Small intestine (tissue), 7 donors: Measurements from ENCODE around the gene LRRIQ1. TPM values are rescaled to one million over a fixed set of nuclear protein-coding genes. Genes with fewer than 3 reads are reported as not detected.
"Not testable (repeated sequence)": the region's sequence is repeated elsewhere in the genome, so short reads cannot be mapped to it uniquely, and the experiment has no call there.

ENCODE experiments used
- DNase-seq, 2 donors: peaks; one replicate each; pipeline versions ENCODE4 v3.0.0 to v3.0.0-alpha.2; 2013
- FAIRE-seq: peaks from 2 replicates; lab custom pipeline; 2012; peaks lifted over from hg19 to GRCh38; lab: Jason Lieb, UNC
- H3K27ac ChIP-seq, 3 donors: one replicate each; pipeline ENCODE4 v1.5.1; 2013; ENCODE audit warnings: low read length in 2 of 3, mild to moderate bottlenecking in 2 of 3, control low read depth in 1 of 3, inconsistent platforms in 1 of 3, low read depth in 1 of 3, moderate library complexity in 1 of 3
- H3K27me3 ChIP-seq, 3 donors: one replicate each; pipeline ENCODE4 v1.6.1; 2013; ENCODE audit warnings: low read length in 3 of 3, inconsistent platforms in 1 of 3; ENCODE audit not compliant: control insufficient read depth in 3 of 3, insufficient read depth in 3 of 3
- H3K36me3 ChIP-seq, 3 donors: one replicate each; pipeline ENCODE4 v1.6.1; 2013; ENCODE audit warnings: low read length in 3 of 3, inconsistent platforms in 1 of 3, low read depth in 1 of 3, mild to moderate bottlenecking in 1 of 3, moderate library complexity in 1 of 3; ENCODE audit not compliant: control insufficient read depth in 3 of 3, insufficient read depth in 2 of 3
- H3K4me1 ChIP-seq, 3 donors: one replicate each; pipeline ENCODE4 v1.6.1; 2013; ENCODE audit warnings: low read length in 2 of 3, inconsistent platforms in 1 of 3, low read depth in 1 of 3, mild to moderate bottlenecking in 1 of 3, moderate library complexity in 1 of 3; ENCODE audit not compliant: control insufficient read depth in 3 of 3, insufficient read depth in 2 of 3
- H3K4me3 ChIP-seq, 3 donors: one replicate each; pipeline ENCODE4 v1.5.1; 2013; ENCODE audit warnings: low read length in 3 of 3, control low read depth in 1 of 3, inconsistent platforms in 1 of 3, low read depth in 1 of 3, mild to moderate bottlenecking in 1 of 3, moderate library complexity in 1 of 3
- H3K9me3 ChIP-seq, 2 donors: one replicate each; pipeline ENCODE4 v1.6.1; 2013; ENCODE audit warnings: low read depth in 1 of 2, low read length in 1 of 2; ENCODE audit not compliant: control insufficient read depth in 2 of 2, insufficient read depth in 1 of 2
- WGBS, 3 donors: extraction: QIAGEN DNeasy Blood & Tissue Kit; methylation state at CpG; one replicate each; pipeline ENCODE4 v1.1.7; 2013; 5-methylcytosine and 5-hydroxymethylcytosine counted together
- polyA plus RNA-seq, 4 donors: library from polyadenylated mRNA; stranded (reverse) in 3 of 4; unstranded in 1 of 4; fragments of 200-250 nt in 3 of 4; fragments of 120-200 nt in 1 of 4; gene quantifications; one replicate each; pipeline versions ENCODE4 v1.2.1 to v1.2.3, GENCODE V29; 2013
- donor health status: healthy with polysubstance abuse.
- donor health status: control.
- donor health status: control.
- donor health status: Bipolar disorder and iron deficiency.
- donor health status: healthy.

LRRIQ1 gene
- polyA plus RNA-seq, 4 donors: 0.09 to 0.22 TPM; not detected in 2

DNA sequence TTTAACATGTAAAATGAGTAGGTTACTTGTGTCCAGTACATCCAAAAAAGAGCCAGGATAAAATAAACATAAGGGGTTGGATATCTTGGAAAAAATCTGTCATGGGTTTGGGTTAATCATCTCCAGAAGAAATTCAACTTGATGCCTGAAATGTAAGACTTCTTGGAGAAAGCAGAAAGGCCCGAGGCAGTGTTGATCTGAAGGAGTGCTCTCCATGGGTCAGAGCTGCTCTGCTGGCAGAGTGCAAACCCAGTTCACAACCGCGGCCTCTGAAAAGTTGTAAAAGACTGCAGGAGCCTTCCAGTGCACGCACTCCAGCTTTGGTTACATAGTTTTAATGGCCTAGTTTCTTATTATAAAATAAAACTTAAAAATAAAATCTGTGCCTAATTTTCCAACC, 146.5 kb downstream of the LRRIQ1 start:
- Histone ChIP-seq H3K36me3 (no peaks in the 10 kb centered on the region), H3K27me3 (no peaks in the 10 kb centered on the region), H3K4me1 (no peaks in the 10 kb centered on the region), H3K27ac (no peak overlapping the region), H3K4me3 (no peak overlapping the region), H3K9me3 (no peaks in the 10 kb centered on the region)
- DNase-seq: no peak
- FAIRE-seq: no peak
- WGBS, 3 donors: 59 to 74% (median 71%) methylated on average over 4 of the region's 4 CpGs

DNA sequence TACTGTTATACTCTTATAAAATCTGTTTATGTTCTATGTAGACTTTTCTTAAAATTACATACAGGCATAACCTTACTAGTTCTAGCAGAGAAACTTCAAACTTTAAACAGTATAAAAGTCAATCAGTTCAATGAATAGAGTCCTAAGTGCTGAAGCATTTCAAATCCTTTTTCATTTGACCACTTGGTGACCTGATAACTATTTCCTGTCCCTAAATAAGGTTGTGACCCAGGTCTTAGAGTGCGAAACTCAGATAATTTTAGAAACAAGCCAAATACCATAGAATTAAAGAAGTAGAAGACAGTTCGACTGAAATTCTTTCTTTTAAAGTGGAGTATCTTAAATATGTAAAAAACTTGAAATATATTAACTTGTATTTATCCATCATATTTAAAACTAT, 147.7 kb downstream of the LRRIQ1 start:
- FAIRE-seq (no peak), DNase-seq (no peak)
- Histone ChIP-seq H3K4me3 (no peak overlapping the region), H3K27me3 (no peaks in the 10 kb centered on the region), H3K27ac (no peak overlapping the region), H3K4me1 (no peaks in the 10 kb centered on the region), H3K9me3 (no peaks in the 10 kb centered on the region), H3K36me3 (no peaks in the 10 kb centered on the region)
- WGBS, 3 donors: 67 to 74% (median 74%) methylated on average over 2 of the region's 2 CpGs

DNA sequence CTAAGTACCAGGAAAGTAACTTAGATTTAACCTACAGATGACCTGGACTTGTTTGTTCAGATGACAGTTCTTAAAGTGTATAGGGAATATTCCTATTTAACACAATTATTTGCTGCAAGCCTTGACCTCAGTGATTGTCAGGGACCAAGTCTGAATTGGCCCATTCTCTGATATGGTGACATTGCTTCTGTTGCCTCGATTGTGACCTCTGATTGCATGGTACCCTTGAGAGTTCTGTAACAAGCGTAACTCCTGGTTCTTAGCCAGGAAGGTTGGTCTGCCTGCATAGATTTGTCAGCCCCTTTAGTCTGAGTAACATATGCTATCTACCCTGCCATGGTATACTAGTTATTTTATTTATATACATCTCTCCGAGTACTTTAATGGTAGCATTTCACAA, 150.1 kb downstream of the LRRIQ1 start:
- Histone ChIP-seq H3K27ac (no peak overlapping the region), H3K4me3 (no peak overlapping the region), H3K36me3 (no peaks in the 10 kb centered on the region), H3K27me3 (no peaks in the 10 kb centered on the region), H3K9me3 (no peaks in the 10 kb centered on the region), H3K4me1 (no peaks in the 10 kb centered on the region)
- 65 to 79% (median 71%) methylated on average over 3 of the region's 3 CpGs for WGBS, 3 donors
- no peak for DNase-seq
- FAIRE-seq: no peak

DNA sequence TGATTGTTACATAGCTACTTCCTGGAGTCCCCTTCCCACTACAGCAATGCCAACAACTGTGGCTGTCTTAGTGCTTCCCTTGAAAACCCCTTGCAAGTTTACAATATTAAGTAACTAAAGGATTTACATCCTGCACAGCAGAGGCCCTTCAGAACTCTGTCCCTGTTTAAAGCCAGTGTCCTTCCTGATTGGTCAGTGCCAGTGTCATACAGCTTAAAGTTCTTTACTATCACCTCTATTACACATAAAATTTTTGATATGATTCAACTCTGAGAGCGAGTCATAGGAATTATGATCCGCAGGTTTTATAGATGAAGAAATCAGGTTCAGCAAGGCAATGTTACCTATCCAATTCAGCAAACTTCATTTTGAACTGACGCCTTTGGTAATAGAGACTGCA, 152.5 kb downstream of the LRRIQ1 start:
- Histone ChIP-seq H3K4me3 (no peak overlapping the region), H3K9me3 (no peaks in the 10 kb centered on the region), H3K27ac (no peak overlapping the region), H3K4me1 (no peaks in the 10 kb centered on the region), H3K36me3 (no peaks in the 10 kb centered on the region), H3K27me3 (no peaks in the 10 kb centered on the region)
- FAIRE-seq (no peak), DNase-seq (no peak)
- 61 to 85% (median 65%) methylated on average over 3 of the region's 3 CpGs for WGBS, 3 donors

DNA sequence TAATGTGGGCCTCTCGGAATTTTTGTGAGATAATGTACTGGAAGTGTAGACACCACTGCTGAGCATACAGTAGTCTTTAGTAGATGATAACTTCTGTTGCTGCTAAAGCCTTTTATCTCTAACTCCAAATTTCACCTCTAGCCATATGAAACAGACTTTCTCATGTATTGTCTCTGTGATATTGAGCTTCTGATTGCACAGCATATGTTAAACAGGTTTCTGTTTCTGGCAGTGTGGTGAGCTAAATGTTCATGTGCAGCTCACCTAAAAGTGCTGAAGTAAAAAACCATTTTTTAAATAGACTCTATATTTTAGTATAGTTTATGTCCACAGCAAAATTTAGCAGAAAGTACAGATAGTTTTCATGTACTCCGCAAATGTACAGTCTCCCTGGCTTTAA, 154.6 kb downstream of the LRRIQ1 start:
- Histone ChIP-seq H3K27ac (no peak overlapping the region), H3K9me3 (no peaks in the 10 kb centered on the region), H3K4me1 (no peaks in the 10 kb centered on the region), H3K27me3 (no peaks in the 10 kb centered on the region), H3K36me3 (no peaks in the 10 kb centered on the region), H3K4me3 (no peak overlapping the region)
- 41 to 78% (median 74%) methylated on average over 2 of the region's 2 CpGs for WGBS, 3 donors
- DNase-seq (no peak), FAIRE-seq (no peak)

DNA sequence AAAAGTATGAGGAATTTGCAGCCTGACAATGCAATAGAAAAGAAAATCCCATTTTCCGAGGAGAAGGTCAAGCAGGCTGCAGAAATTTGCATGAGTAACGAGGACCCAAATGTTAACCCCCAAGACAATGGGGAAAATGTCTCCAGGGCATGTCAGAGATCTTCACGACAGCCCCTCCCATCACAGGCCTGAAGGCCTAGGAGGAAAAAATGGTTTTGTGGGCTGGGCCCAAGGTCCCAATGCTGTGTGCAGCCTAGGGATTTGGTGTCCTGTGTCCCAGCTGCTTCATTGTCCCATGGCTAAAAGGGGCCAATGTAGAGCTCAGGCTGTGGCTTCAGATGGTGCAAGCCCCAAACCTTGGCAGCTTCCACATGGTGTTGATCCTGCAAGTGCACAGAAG, 167.7 kb downstream of the LRRIQ1 start:
- H3K9me3 ChIP-seq: peaks cover 0 to 15% of the 10 kb centered on the region in 2 donors
- 69 to 77% (median 70%) methylated on average over 3 of the region's 3 CpGs for WGBS, 3 donors
- DNase-seq, H3K4me3 ChIP-seq, FAIRE-seq, H3K27ac ChIP-seq, H3K36me3 ChIP-seq, H3K4me1 ChIP-seq, H3K27me3 ChIP-seq: not testable (repeated sequence)

DNA sequence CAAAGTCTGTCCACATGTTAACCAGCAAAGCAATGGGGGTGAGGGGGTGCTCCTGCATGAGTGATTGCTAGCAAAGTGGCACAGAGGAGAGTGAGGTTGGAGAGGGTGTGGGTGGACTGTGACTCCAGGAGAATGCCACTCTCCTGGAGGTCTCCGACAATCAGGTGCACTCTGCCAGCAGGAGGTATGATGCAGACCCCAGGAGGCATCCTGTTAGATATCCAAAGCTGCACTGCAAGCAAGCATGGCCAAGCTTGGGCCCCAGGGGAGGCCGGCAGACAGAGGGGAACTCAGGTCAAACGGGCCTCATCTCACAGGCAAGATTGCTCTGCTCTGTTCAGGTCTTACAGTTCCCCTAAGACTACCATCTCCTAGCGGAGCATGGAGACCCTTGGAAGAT, 170.4 kb downstream of the LRRIQ1 start:
- Histone ChIP-seq H3K9me3 (peaks cover 0 to 15% of the 10 kb centered on the region in 2 donors), H3K4me1 (no peaks in the 10 kb centered on the region), H3K27me3 (no peaks in the 10 kb centered on the region), H3K4me3 (no peak overlapping the region), H3K27ac (no peak overlapping the region), H3K36me3 (no peaks in the 10 kb centered on the region)
- WGBS, 3 donors: 77 to 88% (median 85%) methylated on average over 4 of the region's 4 CpGs
- no peak for FAIRE-seq
- no peak for DNase-seq

DNA sequence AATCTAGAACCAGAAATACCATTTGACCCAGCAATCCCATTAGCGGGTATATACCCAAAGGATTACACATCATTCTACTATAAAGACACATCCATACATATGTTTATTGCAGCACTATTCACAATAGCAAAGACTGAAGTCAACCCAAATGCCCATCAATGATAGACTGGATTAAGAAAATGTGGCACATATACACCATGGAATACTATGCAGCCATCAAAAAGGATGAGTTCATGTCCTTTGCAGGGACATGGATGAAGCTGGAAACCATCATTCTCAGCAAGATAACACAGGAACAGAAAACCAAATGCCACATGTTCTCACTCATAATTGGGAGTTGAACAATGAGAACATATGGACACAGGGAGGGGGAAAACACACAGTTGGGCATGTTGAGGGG, 188.2 kb downstream of the LRRIQ1 start:
- H3K27ac ChIP-seq, H3K27me3 ChIP-seq, FAIRE-seq, H3K4me3 ChIP-seq, H3K4me1 ChIP-seq, DNase-seq, H3K9me3 ChIP-seq, H3K36me3 ChIP-seq: not testable (repeated sequence)
- 96 to 100% (median 98%) methylated on average over 1 of the region's 1 CpG for WGBS, 3 donors

DNA sequence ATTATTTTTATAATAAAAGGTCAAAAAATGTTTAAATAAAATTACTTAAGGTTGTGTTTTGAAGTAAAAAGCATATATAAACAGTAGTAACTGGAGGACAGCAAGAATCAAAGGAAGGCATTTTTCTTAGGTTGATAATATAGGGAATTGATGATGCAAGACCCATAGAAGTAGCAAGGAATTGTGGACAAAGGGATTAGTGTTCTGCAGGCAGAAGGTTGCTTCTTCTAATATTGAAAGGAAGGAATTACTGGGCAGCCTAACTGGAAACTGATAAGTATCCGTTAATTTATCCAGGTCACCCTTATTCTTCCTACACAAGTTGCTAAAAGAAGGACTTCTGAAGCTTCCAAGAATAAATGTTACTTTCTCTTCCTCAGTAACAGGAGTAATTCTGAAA, 189.3 kb downstream of the LRRIQ1 start:
- no peaks in the 10 kb centered on the region for H3K27me3 ChIP-seq
- FAIRE-seq: no peak
- H3K36me3 ChIP-seq: no peaks in the 10 kb centered on the region
- no peak for DNase-seq
- no peaks in the 10 kb centered on the region for H3K4me1 ChIP-seq
- H3K4me3 ChIP-seq: no peak overlapping the region
- no peaks in the 10 kb centered on the region for H3K9me3 ChIP-seq
- 4 to 61% (median 30%) methylated on average over 1 of the region's 1 CpG for WGBS, 3 donors
- no peak overlapping the region for H3K27ac ChIP-seq
